ENCODE data around the gene PCDHGA7.

DNA sequence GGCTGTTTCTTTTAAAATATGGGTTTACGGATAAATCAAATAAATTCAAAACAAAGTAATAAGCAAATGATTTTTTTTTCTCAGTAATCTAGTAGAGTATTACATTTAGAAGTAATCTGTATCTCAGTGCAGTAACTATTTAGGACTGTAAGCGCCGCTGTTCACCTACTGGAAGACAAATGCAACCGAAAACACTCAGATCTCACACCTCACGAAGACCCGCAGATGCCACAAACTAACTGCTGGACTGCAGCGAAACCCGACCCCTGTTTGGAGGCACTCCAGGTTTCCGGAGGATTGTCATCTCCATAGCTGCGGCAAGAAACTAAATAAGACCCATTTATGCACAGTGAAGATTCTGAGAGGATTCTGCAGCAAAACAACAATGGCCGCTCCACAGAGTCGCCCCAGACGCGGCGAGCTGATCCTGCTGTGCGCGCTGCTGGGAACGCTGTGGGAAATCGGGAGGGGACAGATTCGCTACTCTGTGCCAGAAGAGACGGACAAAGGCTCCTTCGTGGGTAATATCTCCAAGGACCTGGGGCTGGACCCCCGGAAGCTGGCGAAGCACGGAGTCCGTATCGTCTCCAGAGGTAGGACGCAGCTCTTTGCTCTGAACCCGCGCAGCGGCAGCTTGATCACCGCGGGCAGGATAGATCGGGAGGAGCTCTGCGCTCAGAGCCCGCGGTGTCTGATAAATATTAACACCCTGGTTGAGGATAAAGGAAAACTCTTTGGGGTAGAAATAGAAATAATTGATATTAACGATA lies 10.1 kb downstream of the PCDHGA7 start, which contains the start of gene PCDHGA8:
- TF ChIP-seq, protein P1, sequence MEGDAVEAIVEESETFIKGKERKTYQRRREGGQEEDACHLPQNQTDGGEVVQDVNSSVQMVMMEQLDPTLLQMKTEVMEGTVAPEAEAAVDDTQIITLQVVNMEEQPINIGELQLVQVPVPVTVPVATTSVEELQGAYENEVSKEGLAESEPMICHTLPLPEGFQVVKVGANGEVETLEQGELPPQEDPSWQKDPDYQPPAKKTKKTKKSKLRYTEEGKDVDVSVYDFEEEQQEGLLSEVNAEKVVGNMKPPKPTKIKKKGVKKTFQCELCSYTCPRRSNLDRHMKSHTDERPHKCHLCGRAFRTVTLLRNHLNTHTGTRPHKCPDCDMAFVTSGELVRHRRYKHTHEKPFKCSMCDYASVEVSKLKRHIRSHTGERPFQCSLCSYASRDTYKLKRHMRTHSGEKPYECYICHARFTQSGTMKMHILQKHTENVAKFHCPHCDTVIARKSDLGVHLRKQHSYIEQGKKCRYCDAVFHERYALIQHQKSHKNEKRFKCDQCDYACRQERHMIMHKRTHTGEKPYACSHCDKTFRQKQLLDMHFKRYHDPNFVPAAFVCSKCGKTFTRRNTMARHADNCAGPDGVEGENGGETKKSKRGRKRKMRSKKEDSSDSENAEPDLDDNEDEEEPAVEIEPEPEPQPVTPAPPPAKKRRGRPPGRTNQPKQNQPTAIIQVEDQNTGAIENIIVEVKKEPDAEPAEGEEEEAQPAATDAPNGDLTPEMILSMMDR (IDR thresholded peaks at IDR 0.05) = no peak
- TF ChIP-seq EP300 (IDR thresholded peaks at IDR 0.05; ENCODE audit: low read depth) (no peak), POLR2AphosphoS5 (IDR thresholded peaks at IDR 0.05) (no peak)
